ENCODE measurements around the gene NDC1.
A peak's percentile ranks its signal among the peaks of the same experiment; 100 is the strongest.

NDC1 gene

GRCh38 chr1:53783056-53783455 lies 55.0 kb downstream of the NDC1 start:
- TF ChIP-seq CTCF (IDR thresholded peaks at IDR 0.05; ENCODE audit: insufficient read depth, low read length, missing control alignments), result no peak
- CTCF ChIA-PET, result no interaction called here
- DNase-seq (ENCODE audit: low read depth, low spot score), result no peak
- H3K4me3 ChIP-seq (ENCODE audit: low read depth, low read length), result no peak overlapping the region
- POLR2A ChIA-PET, result no interaction called here

- ChIA-PET POLR2A (no interaction called here), CTCF (no interaction called here)
- no peak for DNase-seq (ENCODE audit: low read depth, low spot score)
- TF ChIP-seq CTCF (IDR thresholded peaks at IDR 0.05; ENCODE audit: insufficient read depth, low read length, missing control alignments), result no peak
- H3K4me3 ChIP-seq (ENCODE audit: low read depth, low read length), result no peak overlapping the region
Measured at GRCh38 chr1:53781654-53782053, 56.4 kb downstream of the NDC1 start.

GRCh38 chr1:53777272-53777671 lies 60.8 kb downstream of the NDC1 start:
- ChIA-PET POLR2A (no interaction called here), CTCF (no interaction called here)
- no peak for TF ChIP-seq CTCF (IDR thresholded peaks at IDR 0.05; ENCODE audit: insufficient read depth, low read length, missing control alignments)
- no peak overlapping the region for H3K4me3 ChIP-seq (ENCODE audit: low read depth, low read length)
- no peak for DNase-seq (ENCODE audit: low read depth, low spot score)

- POLR2A ChIA-PET, result no interaction called here
- no peak for TF ChIP-seq CTCF (IDR thresholded peaks at IDR 0.05; ENCODE audit: insufficient read depth, low read length, missing control alignments)
- CTCF ChIA-PET, result interaction anchor here (1.0 kb wide), 2 partner anchors 8 to 286 kb away, joined by 3 to 4 read pairs; no protein-coding TSS in a partner anchor
- no peak overlapping the region for H3K4me3 ChIP-seq (ENCODE audit: low read depth, low read length)
- peak; percentile 23 for DNase-seq (ENCODE audit: low read depth, low spot score)
Measured at GRCh38 chr1:53771648-53772047, 66.4 kb downstream of the NDC1 start.

- no peak overlapping the region for H3K4me3 ChIP-seq (ENCODE audit: low read depth, low read length)
- ChIA-PET POLR2A (no interaction called here), CTCF (interaction anchor here (0.5 to 4.9 kb wide), 2 partner anchors 15 to 1044 kb away, joined by 3 to 56 read pairs; no protein-coding TSS in a partner anchor)
- TF ChIP-seq CTCF (IDR thresholded peaks at IDR 0.05; ENCODE audit: insufficient read depth, low read length, missing control alignments), result no peak
- peak; percentile 29 for DNase-seq (ENCODE audit: low read depth, low spot score)
Measured at GRCh38 chr1:53769780-53770179, 68.3 kb downstream of the NDC1 start.

GRCh38 chr1:53769184-53769583 lies 68.9 kb downstream of the NDC1 start:
- CTCF ChIA-PET, result interaction anchor here (4.9 kb wide), 1 partner anchor 14 kb away, joined by 56 read pairs; no protein-coding TSS in a partner anchor
- DNase-seq (ENCODE audit: low read depth, low spot score), result no peak
- no peak for TF ChIP-seq CTCF (IDR thresholded peaks at IDR 0.05; ENCODE audit: insufficient read depth, low read length, missing control alignments)
- POLR2A ChIA-PET, result no interaction called here
- H3K4me3 ChIP-seq (ENCODE audit: low read depth, low read length), result no peak overlapping the region

Data from AG04449 (cell line).